ENCODE data around the gene GP1BB.

Gene GP1BB

DNA sequence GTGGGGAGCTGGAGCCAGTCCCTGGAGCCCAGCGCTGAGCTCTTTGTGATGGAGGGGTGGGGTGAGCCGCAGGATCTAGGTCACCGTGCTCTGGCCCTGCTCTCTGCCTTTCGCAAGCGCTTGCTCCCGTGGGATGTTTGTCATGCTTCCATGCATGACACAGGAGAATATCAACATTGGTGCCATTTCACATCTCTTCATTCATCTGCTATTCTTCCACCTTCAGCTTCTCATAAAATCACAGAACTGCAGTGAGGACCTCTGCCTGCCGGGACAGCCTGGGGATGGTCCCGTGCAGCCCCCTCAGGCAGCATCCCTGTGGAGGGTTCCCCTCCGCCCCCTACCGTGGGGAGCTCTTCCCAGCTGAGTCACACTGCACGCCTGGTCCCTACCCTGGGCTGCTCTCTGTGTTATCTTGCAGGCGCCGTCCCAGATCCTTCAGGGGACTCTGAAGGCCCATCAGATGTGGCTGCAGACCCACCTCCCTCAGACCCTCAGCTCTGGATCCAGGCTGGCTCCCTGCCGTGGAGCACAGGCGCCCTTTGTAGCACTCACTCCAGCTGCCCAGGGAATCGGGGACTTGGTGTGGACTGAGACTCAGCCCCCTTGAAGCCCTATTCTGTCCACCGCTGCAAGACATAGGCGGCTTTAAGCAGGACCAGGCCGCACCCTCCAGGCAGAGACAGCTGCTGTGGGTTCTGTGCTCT, 14.1 kb upstream of the GP1BB start:
- no peaks in the 10 kb centered on the region for H3K36me3 ChIP-seq (replicated peaks in 1 of 2; ENCODE audit: control insufficient read depth in 2 of 2, insufficient read depth in 2 of 2, low read length in 2 of 2)
- H3K4ac ChIP-seq (ENCODE audit: low read length): no peak overlapping the region
- H4K8ac ChIP-seq (ENCODE audit: low read depth, low read length): peak overlapping the region; percentile 65
- peaks cover 0 to 2% of the 10 kb centered on the region in 2 donors for H3K9me3 ChIP-seq (replicated peaks in 1 of 2; ENCODE audit: control insufficient read depth in 2 of 2, insufficient read depth in 1 of 2, low read depth in 1 of 2, low read length in 2 of 2)
- peak overlapping the region; percentile 84 for H2AK5ac ChIP-seq (ENCODE audit: low read depth, low read length)
- DNase-seq (ENCODE audit: low spot score): no peak
- peak overlapping the region; percentile 67 for H2BK15ac ChIP-seq (ENCODE audit: low read length)
- H2AFZ ChIP-seq (ENCODE audit: low read length): no peak overlapping the region
- H3K4me3 ChIP-seq (ENCODE audit: low read length in 2 of 2): no peak overlapping the region
- H3K4me2 ChIP-seq (ENCODE audit: insufficient read depth, low read length, poor library complexity, severe bottlenecking): peak overlapping the region; percentile 4
- H3K27me3 ChIP-seq (ENCODE audit: control insufficient read depth in 3 of 3, insufficient read depth in 3 of 3, low read depth in 1 of 3, low read length in 3 of 3): peaks cover 0 to 81% (median 14%) of the 10 kb centered on the region in 3 experiments
- H3K18ac ChIP-seq (ENCODE audit: low read length): peak overlapping the region; percentile 76
- H3K9ac ChIP-seq (ENCODE audit: low read depth, low read length, poor library complexity): no peak overlapping the region
- peak overlapping the region; percentile 71 for H2BK5ac ChIP-seq (ENCODE audit: low read length)
- H3K79me1 ChIP-seq (ENCODE audit: low read depth, low read length): peaks cover 5% of the 10 kb centered on the region
- H3K14ac ChIP-seq (ENCODE audit: low read length): no peak overlapping the region
- no CpG with 5 or more reads among the region's 19 CpGs for WGBS, 2 donors (ENCODE audit: extremely low coverage in 2 of 2, insufficient read length in 2 of 2, insufficient replicate concordance in 1 of 2)
- no peak overlapping the region for H3K27ac ChIP-seq (replicated peaks; ENCODE audit: low read length)
- peak overlapping the region; percentile 91 for H3K23ac ChIP-seq (ENCODE audit: low read depth, low read length, poor library complexity)
- peaks cover 2 to 11% of the 10 kb centered on the region in 2 donors for H3K4me1 ChIP-seq (ENCODE audit: control insufficient read depth in 2 of 2, insufficient read depth in 1 of 2, low read depth in 1 of 2, low read length in 2 of 2)
- H2BK12ac ChIP-seq (ENCODE audit: low read length): no peak overlapping the region
- no peak overlapping the region for H4K91ac ChIP-seq (ENCODE audit: low read depth, low read length, poor library complexity)
- peak overlapping the region; percentile 41 for H2BK120ac ChIP-seq (ENCODE audit: low read depth, low read length)

DNA sequence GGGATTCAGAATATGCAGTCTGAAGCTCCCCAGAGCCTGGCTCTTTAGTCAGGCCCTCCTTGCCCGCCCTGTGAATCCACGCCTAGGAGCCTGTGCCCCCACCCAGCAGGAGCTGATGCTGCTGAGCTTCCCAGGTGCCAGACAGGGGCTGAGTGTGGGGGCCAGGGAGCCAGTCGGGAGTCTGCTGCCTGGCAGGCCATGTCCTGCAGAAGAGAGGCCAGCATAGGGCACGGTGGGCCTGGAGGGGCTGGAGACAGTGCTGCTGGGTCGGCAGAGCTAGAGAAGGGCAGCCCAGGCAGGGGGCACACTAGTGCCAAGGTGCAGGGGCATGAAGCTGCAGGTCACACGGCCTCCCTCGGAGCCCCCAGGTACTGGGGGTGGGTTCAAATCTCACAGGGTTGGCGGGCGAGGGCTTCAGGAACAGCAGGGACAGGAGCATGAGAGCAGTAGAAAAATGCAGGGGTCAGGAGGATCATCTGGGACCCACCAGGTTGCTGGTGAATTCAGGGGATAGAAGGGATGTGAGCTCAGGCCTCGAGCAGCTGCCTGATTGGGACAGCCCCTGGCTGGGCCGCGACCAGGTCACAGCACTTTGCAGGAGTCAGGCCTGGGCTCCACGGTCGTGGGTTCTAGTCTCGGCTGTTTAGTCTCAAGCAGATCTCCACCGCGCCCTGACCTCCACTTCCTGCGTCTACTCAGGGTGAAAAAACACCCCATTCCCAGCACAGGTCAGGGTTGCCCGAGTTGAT, 13.1 kb upstream of the GP1BB start:
- DNase-seq (ENCODE audit: low spot score): no peak
- H3K4me2 ChIP-seq (ENCODE audit: insufficient read depth, low read length, poor library complexity, severe bottlenecking): no peak overlapping the region
- no CpG with 5 or more reads among the region's 19 CpGs for WGBS, 2 donors (ENCODE audit: extremely low coverage in 2 of 2, insufficient read length in 2 of 2, insufficient replicate concordance in 1 of 2)

DNA sequence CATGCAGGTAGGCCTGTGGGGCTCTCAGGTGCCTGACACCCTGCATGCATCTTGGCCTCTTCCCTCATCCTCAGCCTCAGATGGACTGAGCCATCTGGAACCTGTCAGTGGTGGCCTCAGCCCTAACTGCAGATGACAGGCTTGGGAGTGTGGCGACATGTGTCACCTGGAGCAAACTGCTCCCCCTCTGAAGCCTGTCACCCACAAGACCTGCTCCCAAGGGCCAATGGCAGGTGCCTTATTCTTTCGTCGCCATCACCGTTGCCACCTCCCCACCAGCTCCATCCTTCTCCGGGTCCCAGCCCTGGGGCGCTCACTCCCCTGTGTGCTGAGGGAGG, 12.6 kb upstream of the GP1BB start:
- no CpG with 5 or more reads among the region's 6 CpGs for WGBS, 2 donors (ENCODE audit: extremely low coverage in 2 of 2, insufficient read length in 2 of 2, insufficient replicate concordance in 1 of 2)
- H3K4me2 ChIP-seq (ENCODE audit: insufficient read depth, low read length, poor library complexity, severe bottlenecking): no peak overlapping the region
- no peak overlapping the region for H2BK12ac ChIP-seq (ENCODE audit: low read length)
- peak overlapping the region in 1 of 2 donors; percentile 32 for H3K4me3 ChIP-seq (ENCODE audit: low read length in 2 of 2)
- no peak overlapping the region for H2BK15ac ChIP-seq (ENCODE audit: low read length)
- H3K14ac ChIP-seq (ENCODE audit: low read length): peak overlapping the region; percentile 3
- no peak overlapping the region for H2AK5ac ChIP-seq (ENCODE audit: low read depth, low read length)
- H4K91ac ChIP-seq (ENCODE audit: low read depth, low read length, poor library complexity): peak overlapping the region; percentile 95
- H3K79me1 ChIP-seq (ENCODE audit: low read depth, low read length): peaks cover 5% of the 10 kb centered on the region
- H3K4ac ChIP-seq (ENCODE audit: low read length): no peak overlapping the region
- peaks cover 0 to 2% of the 10 kb centered on the region in 2 donors for H3K9me3 ChIP-seq (replicated peaks in 1 of 2; ENCODE audit: control insufficient read depth in 2 of 2, insufficient read depth in 1 of 2, low read depth in 1 of 2, low read length in 2 of 2)
- H2BK120ac ChIP-seq (ENCODE audit: low read depth, low read length): no peak overlapping the region
- H3K18ac ChIP-seq (ENCODE audit: low read length): peak overlapping the region; percentile 80
- H3K4me1 ChIP-seq (ENCODE audit: control insufficient read depth in 2 of 2, insufficient read depth in 1 of 2, low read depth in 1 of 2, low read length in 2 of 2): peaks cover 5 to 7% of the 10 kb centered on the region in 2 donors
- peak overlapping the region; percentile 91 for H3K23ac ChIP-seq (ENCODE audit: low read depth, low read length, poor library complexity)
- H3K27ac ChIP-seq (replicated peaks; ENCODE audit: low read length): no peak overlapping the region
- peaks cover 0 to 83% (median 24%) of the 10 kb centered on the region in 3 experiments for H3K27me3 ChIP-seq (ENCODE audit: control insufficient read depth in 3 of 3, insufficient read depth in 3 of 3, low read depth in 1 of 3, low read length in 3 of 3)
- H2BK5ac ChIP-seq (ENCODE audit: low read length): no peak overlapping the region
- no peak for DNase-seq (ENCODE audit: low spot score)
- H3K9ac ChIP-seq (ENCODE audit: low read depth, low read length, poor library complexity): no peak overlapping the region
- no peaks in the 10 kb centered on the region for H3K36me3 ChIP-seq (replicated peaks in 1 of 2; ENCODE audit: control insufficient read depth in 2 of 2, insufficient read depth in 2 of 2, low read length in 2 of 2)
- no peak overlapping the region for H4K8ac ChIP-seq (ENCODE audit: low read depth, low read length)
- no peak overlapping the region for H2AFZ ChIP-seq (ENCODE audit: low read length)

More for the DNA sequence above, 13.1 kb upstream of the GP1BB start:
- Histone ChIP-seq H3K9me3 (replicated peaks in 1 of 2; ENCODE audit: control insufficient read depth in 2 of 2, insufficient read depth in 1 of 2, low read depth in 1 of 2, low read length in 2 of 2) (peaks cover 0 to 2% of the 10 kb centered on the region in 2 donors), H3K18ac (ENCODE audit: low read length) (peak overlapping the region; percentile 80), H3K79me1 (ENCODE audit: low read depth, low read length) (peaks cover 5% of the 10 kb centered on the region), H3K4me3 (ENCODE audit: low read length in 2 of 2) (no peak overlapping the region), H2BK15ac (ENCODE audit: low read length) (no peak overlapping the region), H2BK5ac (ENCODE audit: low read length) (peak overlapping the region; percentile 53), H2AK5ac (ENCODE audit: low read depth, low read length) (peak overlapping the region; percentile 75), H4K91ac (ENCODE audit: low read depth, low read length, poor library complexity) (peak overlapping the region; percentile 95), H3K27ac (replicated peaks; ENCODE audit: low read length) (no peak overlapping the region), H2AFZ (ENCODE audit: low read length) (no peak overlapping the region), H3K36me3 (replicated peaks in 1 of 2; ENCODE audit: control insufficient read depth in 2 of 2, insufficient read depth in 2 of 2, low read length in 2 of 2) (no peaks in the 10 kb centered on the region), H2BK12ac (ENCODE audit: low read length) (no peak overlapping the region), H3K9ac (ENCODE audit: low read depth, low read length, poor library complexity) (no peak overlapping the region), H4K8ac (ENCODE audit: low read depth, low read length) (no peak overlapping the region), H3K27me3 (ENCODE audit: control insufficient read depth in 3 of 3, insufficient read depth in 3 of 3, low read depth in 1 of 3, low read length in 3 of 3) (peaks cover 0 to 84% (median 20%) of the 10 kb centered on the region in 3 experiments), H3K4me1 (ENCODE audit: control insufficient read depth in 2 of 2, insufficient read depth in 1 of 2, low read depth in 1 of 2, low read length in 2 of 2) (peaks cover 7 to 10% of the 10 kb centered on the region in 2 donors), H3K4ac (ENCODE audit: low read length) (no peak overlapping the region), H3K23ac (ENCODE audit: low read depth, low read length, poor library complexity) (peak overlapping the region; percentile 91), H2BK120ac (ENCODE audit: low read depth, low read length) (no peak overlapping the region), H3K14ac (ENCODE audit: low read length) (peak overlapping the region; percentile 75)

DNA sequence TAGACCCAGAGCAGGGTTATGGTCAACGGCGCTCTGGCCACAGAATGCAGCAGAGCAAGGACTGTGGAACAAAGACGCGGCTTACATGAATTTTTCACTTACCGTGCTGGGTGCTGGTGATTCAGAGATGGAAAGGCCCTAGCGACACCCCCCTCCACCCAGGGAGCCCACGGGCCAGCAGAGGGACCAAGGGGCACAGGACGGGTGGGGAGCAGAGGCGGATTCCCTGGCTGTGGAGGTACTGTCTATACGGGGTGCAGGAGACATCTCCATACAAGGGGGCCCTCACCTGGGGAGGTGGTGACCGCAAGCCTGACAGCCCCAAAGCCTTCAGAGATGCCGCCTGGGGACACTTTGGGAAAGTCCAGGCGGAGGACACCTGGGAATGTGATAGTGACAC, 10.1 kb upstream of the GP1BB start:
- Histone ChIP-seq H3K9ac (ENCODE audit: low read depth, low read length, poor library complexity) (no peak overlapping the region), H3K23ac (ENCODE audit: low read depth, low read length, poor library complexity) (peak overlapping the region; percentile 37), H4K91ac (ENCODE audit: low read depth, low read length, poor library complexity) (no peak overlapping the region), H2BK120ac (ENCODE audit: low read depth, low read length) (peak overlapping the region; percentile 54), H3K79me1 (ENCODE audit: low read depth, low read length) (peaks cover 11% of the 10 kb centered on the region), H2BK5ac (ENCODE audit: low read length) (peak overlapping the region; percentile 46), H4K8ac (ENCODE audit: low read depth, low read length) (no peak overlapping the region), H3K36me3 (replicated peaks in 1 of 2; ENCODE audit: control insufficient read depth in 2 of 2, insufficient read depth in 2 of 2, low read length in 2 of 2) (no peaks in the 10 kb centered on the region), H3K27me3 (ENCODE audit: control insufficient read depth in 3 of 3, insufficient read depth in 3 of 3, low read depth in 1 of 3, low read length in 3 of 3) (peaks cover under 1 to 83% (median 38%) of the 10 kb centered on the region in 3 experiments), H2AK5ac (ENCODE audit: low read depth, low read length) (peak overlapping the region; percentile 77), H2AFZ (ENCODE audit: low read length) (no peak overlapping the region), H3K4me1 (ENCODE audit: control insufficient read depth in 2 of 2, insufficient read depth in 1 of 2, low read depth in 1 of 2, low read length in 2 of 2) (peaks cover 8 to 10% of the 10 kb centered on the region in 2 donors), H3K4me3 (ENCODE audit: low read length in 2 of 2) (no peak overlapping the region), H3K27ac (replicated peaks; ENCODE audit: low read length) (no peak overlapping the region), H3K4ac (ENCODE audit: low read length) (no peak overlapping the region), H3K9me3 (replicated peaks in 1 of 2; ENCODE audit: control insufficient read depth in 2 of 2, insufficient read depth in 1 of 2, low read depth in 1 of 2, low read length in 2 of 2) (peaks cover 0 to 4% of the 10 kb centered on the region in 2 donors), H3K4me2 (ENCODE audit: insufficient read depth, low read length, poor library complexity, severe bottlenecking) (no peak overlapping the region), H2BK15ac (ENCODE audit: low read length) (peak overlapping the region; percentile 71), H2BK12ac (ENCODE audit: low read length) (no peak overlapping the region), H3K18ac (ENCODE audit: low read length) (no peak overlapping the region), H3K14ac (ENCODE audit: low read length) (no peak overlapping the region)
- DNase-seq (ENCODE audit: low spot score): no peak
- WGBS, 2 donors (ENCODE audit: extremely low coverage in 2 of 2, insufficient read length in 2 of 2, insufficient replicate concordance in 1 of 2): no CpG with 5 or more reads among the region's 13 CpGs
